SK-MEL-5 (cell line): ENCODE results near the gene PROB1. TPM values are rescaled to one million over a fixed set of nuclear protein-coding genes. Genes with fewer than 3 reads are reported as not detected.
"Not testable (repeated sequence)": the region's sequence is repeated elsewhere in the genome, so short reads cannot be mapped to it uniquely, and the experiment has no call there.

ENCODE experiments used
- DNase-seq: peaks from one replicate; pipeline ENCODE4 v3.0.0-alpha.2; 2016; ENCODE audit warnings: low read depth, low spot score
- in situ Hi-C: cut with HindIII; loops from 2 replicates; pipeline ENCODE4 v1.10.0; 2016; ENCODE audit warnings: low sequenced_read_pairs, high pct_unique_total_duplicates, low pct_unique_long_range_greater_than_20kb
- total RNA-seq: library from RNA; depleted of rRNA; stranded (reverse); fragments of >200 nt; shearing (Covaris generic); gene quantifications from 2 replicates; pipeline ENCODE4 v1.2.3, GENCODE V29; 2014

The PROB1 gene
- total RNA-seq, 1 experiment from 2014 or later: 0.03 TPM

DNA sequence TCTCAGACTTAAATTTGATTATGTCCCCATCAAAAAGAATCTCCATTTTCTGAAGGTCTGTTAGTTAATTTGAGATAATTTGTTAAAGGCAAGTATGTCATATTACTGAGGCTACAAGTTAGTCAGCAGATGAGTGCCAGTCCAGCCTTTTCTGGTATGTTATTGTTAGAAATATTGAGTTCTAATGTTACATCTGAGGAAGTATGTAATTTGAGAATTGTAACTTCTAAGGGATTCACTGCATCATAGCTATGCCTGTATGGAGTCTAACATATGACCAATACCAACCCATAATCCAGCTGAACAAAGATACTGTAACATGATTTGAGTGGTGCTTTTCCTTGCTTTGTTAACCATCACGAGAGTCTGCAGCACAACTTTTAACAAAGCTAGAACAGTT, 25.7 kb downstream of the PROB1 start:
- DNase-seq: no peak
- in situ Hi-C loops: no loop called here

DNA sequence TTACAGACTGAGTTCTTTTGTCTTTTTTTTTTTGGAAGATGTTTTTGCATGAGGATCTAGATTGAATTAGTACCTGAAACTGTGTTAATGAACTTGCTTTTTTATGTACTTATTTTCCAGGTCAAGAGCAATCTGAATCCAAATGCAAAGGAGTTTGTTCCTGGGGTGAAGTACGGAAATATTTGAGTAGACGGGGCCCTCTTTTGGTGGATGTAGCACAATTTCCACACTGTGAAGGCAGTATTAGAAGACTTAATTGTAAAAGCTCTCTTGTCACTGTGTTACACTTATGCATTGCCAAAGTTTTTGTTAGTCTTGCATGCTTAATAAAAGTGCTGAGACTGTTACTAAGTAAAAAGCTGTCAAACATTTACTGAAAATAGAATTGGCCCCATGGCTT, 26.3 kb downstream of the PROB1 start:
- peak; percentile 30 for DNase-seq
- in situ Hi-C loops: no loop called here

DNA sequence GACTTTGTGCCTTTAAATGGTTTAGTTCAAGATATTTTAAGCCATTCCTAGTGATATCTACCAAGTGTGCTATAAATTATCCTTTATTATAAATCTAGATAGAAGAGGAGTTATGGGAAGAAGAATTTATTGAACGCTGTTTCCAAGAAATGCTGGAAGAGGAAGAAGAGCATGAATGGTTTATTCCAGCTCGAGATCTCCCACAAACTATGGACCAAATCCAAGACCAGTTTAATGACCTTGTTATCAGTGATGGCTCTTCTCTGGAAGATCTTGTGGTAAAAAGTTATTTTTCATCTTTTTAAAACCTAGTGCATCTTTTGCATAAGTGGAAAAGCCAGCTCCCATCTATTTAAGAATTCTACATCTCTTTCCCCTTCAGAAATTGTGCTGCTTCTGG, 30.4 kb downstream of the PROB1 start:
- in situ Hi-C loops: no loop called here
- no peak for DNase-seq

DNA sequence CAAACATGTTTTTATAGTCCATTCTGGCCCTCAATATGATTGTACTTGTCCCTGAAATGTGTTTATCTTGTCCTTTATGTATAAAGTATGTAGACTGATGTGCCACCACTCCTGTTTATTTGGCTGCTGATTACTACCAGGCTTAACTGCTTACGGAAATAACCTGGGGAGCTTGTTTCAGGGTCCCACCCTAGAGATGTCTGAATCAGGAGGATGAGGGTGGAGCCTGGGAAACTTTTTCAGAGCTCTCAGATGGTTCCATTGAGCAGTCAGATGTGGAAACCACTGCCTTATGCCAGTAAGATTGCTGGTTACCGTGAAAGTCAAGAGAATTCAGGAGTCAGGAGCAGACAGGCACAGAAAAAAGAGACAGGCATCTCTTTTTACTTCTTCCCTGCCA, 31.0 kb downstream of the PROB1 start:
- in situ Hi-C loops: no loop called here
- DNase-seq: no peak

DNA sequence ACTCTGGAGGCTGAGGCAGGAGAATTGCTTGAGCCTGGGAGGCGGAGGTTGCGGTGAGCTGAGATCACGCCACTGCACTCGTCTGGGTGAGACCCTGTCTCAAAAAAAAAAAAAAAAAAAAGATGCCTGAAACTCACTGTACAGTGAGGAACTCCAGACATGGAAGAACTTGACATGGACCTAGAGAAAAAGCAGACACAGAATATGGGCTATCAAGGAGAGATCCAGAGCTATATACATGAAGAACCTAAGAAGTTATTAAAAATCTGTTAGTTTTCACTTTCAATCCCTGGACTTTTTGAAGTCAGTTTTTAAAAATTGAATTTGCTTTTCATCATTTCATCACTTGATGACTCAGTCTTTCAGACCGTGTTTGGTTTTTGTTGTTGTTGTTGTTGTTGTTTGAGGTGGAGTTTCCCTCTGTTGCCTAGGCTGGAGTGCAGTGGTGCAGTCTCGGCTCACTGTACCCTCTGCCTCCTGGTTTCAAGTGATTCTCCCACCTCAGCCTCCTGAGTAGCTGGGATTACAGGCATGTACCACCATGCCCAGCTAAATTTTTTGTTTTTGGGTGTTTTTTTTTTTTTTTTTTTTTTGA, 33.0 kb downstream of the PROB1 start:
- DNase-seq: no peak
- in situ Hi-C loops: no loop called here

DNA sequence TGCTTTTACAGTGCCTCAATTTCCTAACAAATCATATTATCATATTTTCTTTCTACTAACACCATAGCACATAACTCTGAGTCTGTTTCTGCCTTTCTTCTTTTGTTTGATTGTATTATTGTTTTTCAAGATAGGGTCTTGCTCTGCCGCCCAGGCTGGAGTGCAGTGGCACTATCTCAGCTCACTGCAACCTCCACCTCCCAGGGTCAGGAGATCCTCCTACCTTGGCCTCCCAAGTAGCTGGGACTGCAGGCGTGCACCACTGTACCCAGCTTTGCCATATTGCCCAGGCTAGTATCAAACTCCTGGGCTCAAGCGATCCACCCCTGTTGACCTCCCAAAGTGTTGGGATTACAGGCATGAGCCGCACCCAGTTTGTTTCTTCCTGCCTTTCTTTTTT, 34.5 kb downstream of the PROB1 start:
- in situ Hi-C loops: no loop called here
- no peak for DNase-seq

DNA sequence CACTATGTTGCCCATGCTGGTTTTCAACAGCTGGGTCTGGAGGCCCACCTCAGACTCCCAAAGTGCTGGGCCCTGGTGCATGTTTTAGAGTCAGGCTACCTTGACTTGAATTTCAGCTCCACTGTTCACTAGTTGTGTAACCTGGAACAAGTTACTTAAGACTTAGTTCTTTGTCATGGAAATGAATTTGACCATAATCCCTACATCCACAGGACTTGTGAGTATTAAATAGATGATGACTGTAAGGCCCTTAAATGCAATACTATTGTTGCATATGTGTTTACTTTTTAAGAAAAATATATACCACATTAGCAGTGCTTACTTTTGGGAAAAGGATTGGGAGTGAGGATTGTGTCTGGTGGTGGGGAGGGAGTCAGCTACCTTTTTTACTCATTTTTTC, 36.8 kb downstream of the PROB1 start:
- in situ Hi-C loops: no loop called here
- DNase-seq: no peak

DNA sequence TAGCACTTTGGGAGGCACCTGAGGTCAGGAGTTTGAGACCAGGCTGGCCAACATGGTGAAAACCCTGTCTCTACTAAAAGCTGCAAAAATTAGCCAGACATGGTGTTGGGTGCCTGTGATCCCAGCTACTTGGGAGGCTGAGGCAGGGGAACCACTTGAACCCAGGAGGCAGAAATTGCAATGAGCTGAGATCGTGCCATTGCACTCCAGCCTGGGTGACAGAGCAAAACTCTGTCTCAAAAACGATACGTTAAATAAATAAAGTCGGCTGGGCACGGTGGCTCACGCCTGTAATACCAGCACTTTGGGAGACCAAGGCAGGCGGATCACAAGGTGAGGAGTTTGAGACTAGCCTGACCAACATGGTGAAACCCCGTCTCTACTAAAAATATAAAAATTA, 39.0 kb downstream of the PROB1 start:
- DNase-seq, in situ Hi-C loops: not testable (repeated sequence)

DNA sequence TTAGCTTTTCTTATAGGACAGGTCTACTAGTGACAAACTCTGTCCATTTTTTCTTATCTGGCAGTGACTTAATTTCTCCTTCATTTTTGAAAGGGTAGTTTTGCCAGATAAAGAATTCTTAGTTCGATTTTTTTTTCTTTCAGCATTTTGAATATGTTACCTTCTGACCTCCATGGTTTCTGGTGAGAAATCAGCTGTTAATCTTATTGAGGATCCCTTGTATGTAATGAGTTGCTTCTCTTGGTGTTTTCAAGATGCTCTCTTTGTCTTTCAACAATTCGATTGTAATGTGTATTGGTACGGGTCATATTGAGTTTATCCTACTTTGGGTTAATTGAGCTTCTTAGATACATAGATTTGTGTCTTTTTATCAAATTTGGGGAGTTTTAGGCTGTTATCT, 40.7 kb downstream of the PROB1 start:
- in situ Hi-C loops: no loop called here
- DNase-seq: no peak

DNA sequence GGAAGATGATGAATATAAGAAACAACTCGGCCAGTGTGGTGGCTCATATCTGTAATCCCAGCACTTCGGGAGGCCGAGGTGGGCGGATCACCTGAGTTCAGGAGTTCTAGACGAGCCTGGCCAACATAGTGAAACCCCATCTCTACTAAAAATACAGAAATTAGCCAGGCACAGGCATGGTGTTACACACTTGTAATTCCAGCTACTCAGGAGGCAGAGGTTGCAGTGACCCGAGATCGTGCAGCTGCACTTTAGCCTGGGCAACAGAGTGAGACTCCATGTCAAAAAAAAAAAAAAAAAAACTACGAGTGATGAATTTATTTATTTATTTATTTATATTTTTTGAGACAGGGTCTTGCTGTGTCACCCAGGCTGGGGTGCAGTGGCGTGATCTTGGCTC, 47.0 kb downstream of the PROB1 start:
- in situ Hi-C loops, DNase-seq: not testable (repeated sequence)

DNA sequence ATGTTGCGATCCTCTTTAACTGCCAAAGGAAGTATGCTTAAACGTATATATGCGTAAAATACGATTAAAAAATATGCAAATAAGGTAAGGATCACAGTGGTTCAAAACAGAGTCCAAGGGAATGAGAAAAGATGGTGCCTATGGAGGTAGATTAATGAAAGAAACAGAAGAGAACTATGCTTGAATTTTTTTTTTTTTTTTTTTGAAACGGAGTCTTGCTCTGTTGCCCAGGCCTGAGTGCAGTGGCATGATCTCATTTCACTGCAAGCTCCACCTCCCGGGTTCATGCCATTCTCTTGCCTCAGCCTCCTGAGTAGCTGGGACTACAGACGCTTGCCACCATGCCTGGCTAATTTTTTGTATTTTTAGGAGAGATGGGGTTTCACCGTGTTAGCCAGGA, 49.5 kb downstream of the PROB1 start:
- in situ Hi-C loops: not testable (repeated sequence)

DNA sequence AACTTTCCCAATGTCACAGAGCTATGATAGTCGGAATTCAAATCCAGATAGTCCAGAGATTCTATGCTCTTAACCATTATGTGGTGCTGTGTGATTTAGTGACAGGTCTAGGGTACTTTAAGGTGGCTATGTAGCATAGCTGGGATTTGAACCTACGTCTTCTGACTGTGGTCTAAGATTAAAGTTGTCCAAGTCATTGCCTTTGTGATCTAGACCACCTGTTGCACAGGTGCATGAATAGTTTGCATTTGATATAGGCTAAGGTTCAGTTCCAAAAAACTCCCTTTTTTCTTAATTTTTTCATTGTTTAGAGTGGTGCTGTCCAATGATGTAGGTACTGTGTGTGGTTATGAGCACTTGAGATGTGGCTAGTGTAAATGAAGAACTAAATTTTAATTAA, 50.7 kb downstream of the PROB1 start:
- in situ Hi-C loops: no loop called here
- DNase-seq: no peak

More for the DNA sequence above, 49.5 kb downstream of the PROB1 start:
- DNase-seq: not testable (repeated sequence)

DNA sequence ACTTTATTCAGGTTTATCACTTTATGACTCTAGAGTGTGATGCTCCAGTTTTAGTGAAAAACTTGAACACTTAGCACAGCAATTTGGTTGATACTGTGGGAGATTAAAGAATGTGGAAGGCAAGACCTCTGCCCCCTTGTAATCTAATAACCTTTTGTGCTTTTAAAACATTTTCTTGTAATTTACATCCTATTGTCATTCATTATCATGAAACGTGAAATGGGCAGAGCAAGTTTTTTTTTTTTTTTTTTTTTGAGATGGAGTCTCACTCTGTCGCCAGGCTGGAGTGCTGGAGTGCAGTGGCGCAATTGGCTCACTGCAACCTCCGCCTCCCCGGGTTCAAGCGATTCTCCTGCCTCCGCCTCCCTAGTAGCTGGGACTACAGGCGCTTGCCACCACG, 51.4 kb downstream of the PROB1 start:
- DNase-seq: no peak
- in situ Hi-C loops: no loop called here

DNA sequence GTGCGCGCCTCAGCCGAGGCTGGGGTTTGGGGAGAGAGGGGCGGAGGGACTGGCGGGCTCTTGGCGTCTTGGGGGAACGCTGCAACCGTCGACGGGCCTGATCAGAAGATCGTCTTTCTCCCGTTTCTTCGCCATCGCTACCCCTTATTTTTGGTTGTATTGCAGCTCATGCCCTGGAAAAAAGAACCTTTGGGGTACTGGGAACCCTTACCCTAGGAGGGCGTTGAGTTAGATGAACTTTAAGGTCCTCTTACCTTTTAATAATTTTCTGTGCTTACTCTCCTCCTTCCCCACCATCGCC, 52.5 kb downstream of the PROB1 start:
- in situ Hi-C loops: no loop called here
- DNase-seq: no peak

DNA sequence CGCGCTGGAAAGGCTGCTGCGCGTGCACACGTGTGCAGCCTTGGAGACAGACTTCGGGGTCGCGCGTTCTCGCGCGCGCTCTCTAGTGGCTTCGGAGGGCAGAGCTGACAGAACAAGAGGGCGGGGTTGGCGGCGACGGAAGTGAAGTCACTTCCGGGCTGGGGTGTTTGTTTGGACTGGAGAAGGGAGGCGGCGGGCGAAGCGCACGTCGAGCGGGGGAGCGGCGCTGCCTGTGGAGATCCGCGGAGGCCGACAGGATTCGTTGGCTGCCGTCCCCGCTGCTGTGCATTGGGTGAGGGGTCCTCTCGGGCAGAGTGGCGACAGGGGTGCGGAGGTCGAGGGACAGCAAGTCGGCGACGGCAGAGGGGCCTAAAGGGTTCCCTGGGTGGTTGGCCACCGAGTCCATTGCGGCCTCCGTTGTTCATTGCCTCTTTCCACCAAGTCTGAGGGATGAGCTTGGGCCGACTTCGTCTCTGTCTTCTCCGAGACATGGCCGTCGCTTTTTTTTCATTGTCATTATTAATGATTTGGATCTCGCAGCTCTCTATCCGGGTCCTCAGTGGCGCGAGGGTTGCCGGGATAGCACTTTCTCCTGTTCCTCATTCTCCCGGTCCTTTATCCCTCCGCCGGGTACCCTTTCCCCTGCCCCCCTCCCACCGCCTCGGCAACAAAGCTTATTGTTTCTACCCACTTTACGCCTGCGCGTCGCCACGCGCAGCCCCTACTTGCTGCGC, 53.0 kb downstream of the PROB1 start, which contains the start of gene PAIP2:
Gene PAIP2 (plus strand): TSS at position 166 of the 734 bp plus-strand sequence. CDS start 21,931 bp downstream, outside the sequence.
- in situ Hi-C loops: no loop called here
- peak; percentile 97 for DNase-seq

DNA sequence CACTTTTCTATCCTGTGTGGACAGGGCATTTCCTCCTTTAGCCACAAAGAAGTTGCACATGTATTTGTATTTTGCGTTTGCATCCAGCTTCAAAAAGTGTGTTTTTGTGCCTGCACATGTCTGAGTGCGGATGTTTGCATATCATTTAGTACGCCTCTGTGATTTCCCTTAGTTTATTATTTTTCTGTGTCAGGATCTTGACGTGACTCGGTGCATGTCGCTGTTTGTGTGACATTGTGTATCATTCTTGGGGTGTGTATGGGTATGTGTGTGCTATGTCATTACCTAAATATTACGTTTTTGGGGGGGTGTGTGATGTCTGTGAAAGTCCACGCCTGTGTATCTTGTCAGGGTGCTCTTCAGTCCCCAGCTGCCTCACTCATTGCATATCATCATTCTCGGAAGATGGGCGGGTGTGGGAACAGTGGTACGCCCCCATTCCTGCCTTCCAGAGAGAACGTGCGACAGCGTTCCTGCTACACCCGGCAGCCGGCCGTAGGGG, 53.7 kb downstream of the PROB1 start:
- DNase-seq: no peak
- in situ Hi-C loops: no loop called here
